Measurements from ENCODE around the gene CNTRL.

DNA sequence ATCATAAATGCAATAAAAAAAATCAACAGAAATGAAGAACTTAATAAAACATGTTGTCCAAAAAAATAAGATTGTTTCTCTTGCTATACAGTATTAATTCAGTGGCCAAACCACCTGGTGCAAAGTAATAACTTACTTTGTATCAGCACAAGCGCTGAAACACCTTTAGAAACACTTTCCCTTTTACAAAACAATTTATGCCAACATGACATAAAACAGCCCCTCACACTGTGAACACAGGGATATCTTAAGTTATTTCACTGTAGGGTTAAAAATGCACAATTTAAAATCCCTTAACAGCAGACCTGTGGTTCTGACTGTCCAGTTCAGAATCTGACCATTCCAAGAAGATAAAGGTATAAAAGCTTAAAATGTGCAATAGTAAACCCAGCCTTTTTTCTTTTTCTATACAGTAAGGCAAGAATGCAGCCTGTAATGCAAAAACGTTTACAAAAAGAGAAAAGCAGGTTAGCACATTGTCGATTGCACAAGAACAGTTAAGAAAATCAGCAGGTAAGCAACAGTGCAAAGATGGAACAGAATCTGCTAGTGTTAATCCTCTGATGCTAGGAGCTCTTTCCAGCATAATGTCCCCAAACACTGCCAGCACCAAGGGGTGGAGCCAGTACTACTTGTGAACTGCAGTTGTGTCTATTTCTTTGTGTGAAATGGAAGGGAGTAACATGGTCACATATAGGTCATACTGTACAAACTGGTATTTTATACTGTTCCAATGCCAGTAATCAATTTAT, 105.4 kb downstream of the CNTRL start:
- TF ChIP-seq YY1 (IDR thresholded peaks at IDR 0.05; ENCODE audit: insufficient read depth, insufficient read length) (no peak), SUZ12 (IDR thresholded peaks at IDR 0.05; ENCODE audit: extremely low read depth, insufficient read depth, insufficient read length) (no peak), ZNF274 (IDR thresholded peaks at IDR 0.05; ENCODE audit: low read depth, low read length) (no peak)
